Upper lobe of left lung (tissue), 4 donors: ENCODE results near the gene DIRAS1.

ENCODE experiments used
- EP300 ChIP-seq, 4 donors: sonication (generic); formaldehyde crosslinking; IDR thresholded peaks; one replicate each; pipeline ENCODE4 v1.5.1; 2017; ENCODE audit warnings: antibody characterized with exemption in 4 of 4, control low read depth in 2 of 4
- POLR2A ChIP-seq, 4 donors: fragments of 450-650 bp; IDR thresholded peaks; one replicate each; pipeline ENCODE4 v1.5.1; 2016 to 2017; ENCODE audit warnings: antibody characterized with exemption in 4 of 4, mild to moderate bottlenecking in 2 of 4
- POLR2AphosphoS5 ChIP-seq, 2 donors: sonication (generic); formaldehyde crosslinking; IDR thresholded peaks; one replicate each; pipeline ENCODE4 v1.5.1; 2017; ENCODE audit warnings: antibody characterized with exemption in 2 of 2
- TF ChIP-seq, protein P1 (sequence below), 6 experiments: fragments of 450-650 bp in 4 of 6; fragments of 200-600 bp in 2 of 6; sonication (generic) in 2 of 6; IDR thresholded peaks; one replicate each; pipeline ENCODE4 v1.5.1; 2016 to 2019; ENCODE audit warnings: antibody characterized with exemption in 6 of 6

GRCh38 chr19:2720777-2721569 is at the start of gene DIRAS1:
- TF ChIP-seq, protein P1, sequence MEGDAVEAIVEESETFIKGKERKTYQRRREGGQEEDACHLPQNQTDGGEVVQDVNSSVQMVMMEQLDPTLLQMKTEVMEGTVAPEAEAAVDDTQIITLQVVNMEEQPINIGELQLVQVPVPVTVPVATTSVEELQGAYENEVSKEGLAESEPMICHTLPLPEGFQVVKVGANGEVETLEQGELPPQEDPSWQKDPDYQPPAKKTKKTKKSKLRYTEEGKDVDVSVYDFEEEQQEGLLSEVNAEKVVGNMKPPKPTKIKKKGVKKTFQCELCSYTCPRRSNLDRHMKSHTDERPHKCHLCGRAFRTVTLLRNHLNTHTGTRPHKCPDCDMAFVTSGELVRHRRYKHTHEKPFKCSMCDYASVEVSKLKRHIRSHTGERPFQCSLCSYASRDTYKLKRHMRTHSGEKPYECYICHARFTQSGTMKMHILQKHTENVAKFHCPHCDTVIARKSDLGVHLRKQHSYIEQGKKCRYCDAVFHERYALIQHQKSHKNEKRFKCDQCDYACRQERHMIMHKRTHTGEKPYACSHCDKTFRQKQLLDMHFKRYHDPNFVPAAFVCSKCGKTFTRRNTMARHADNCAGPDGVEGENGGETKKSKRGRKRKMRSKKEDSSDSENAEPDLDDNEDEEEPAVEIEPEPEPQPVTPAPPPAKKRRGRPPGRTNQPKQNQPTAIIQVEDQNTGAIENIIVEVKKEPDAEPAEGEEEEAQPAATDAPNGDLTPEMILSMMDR (IDR thresholded peaks at IDR 0.05) = no peak
- TF ChIP-seq EP300 (IDR thresholded peaks at IDR 0.05) = no peak
- no peak for TF ChIP-seq POLR2A (IDR thresholded peaks at IDR 0.05)
- no peak for TF ChIP-seq POLR2AphosphoS5 (IDR thresholded peaks at IDR 0.05)
